Activated CD4-positive, alpha-beta T cell treated with anti-CD3 and anti-CD28 coated beads, Interleukin-2, amount 50 U/mL, for 16 hours (primary cell): ENCODE data around the gene UBE2V1.
"Not testable (repeated sequence)": the region's sequence is repeated elsewhere in the genome, so short reads cannot be mapped to it uniquely, and the experiment has no call there.

Experiments
- DNase-seq: peaks from one replicate; pipeline ENCODE4 v3.0.0-alpha.2; 2020

UBE2V1 gene

GRCh38 chr20:50136822-50137599 lies 24.1 kb upstream of the UBE2V1 start:
- DNase-seq, result no peak

GRCh38 chr20:50135157-50135556 lies 22.2 kb upstream of the UBE2V1 start:
- not testable (repeated sequence) for DNase-seq

GRCh38 chr20:50133474-50134217 lies 20.7 kb upstream of the UBE2V1 start:
- DNase-seq, result no peak

- DNase-seq, result no peak
Observed at GRCh38 chr20:50133041-50133440, 20.1 kb upstream of the UBE2V1 start.

- DNase-seq, result no peak
Observed at GRCh38 chr20:50130995-50131394, 18.0 kb upstream of the UBE2V1 start.

- no peak for DNase-seq
Observed at GRCh38 chr20:50130356-50130723, 17.4 kb upstream of the UBE2V1 start.

GRCh38 chr20:50129662-50130355 lies 16.9 kb upstream of the UBE2V1 start:
- DNase-seq, result no peak

- DNase-seq, result no peak
Observed at GRCh38 chr20:50128520-50128905, 15.6 kb upstream of the UBE2V1 start.

- no peak for DNase-seq
Observed at GRCh38 chr20:50127587-50128519, 14.9 kb upstream of the UBE2V1 start.

- DNase-seq, result no peak
Observed at GRCh38 chr20:50126662-50127061, 13.7 kb upstream of the UBE2V1 start.

GRCh38 chr20:50125279-50125678 lies 12.3 kb upstream of the UBE2V1 start:
- DNase-seq, result no peak

- DNase-seq, result no peak
Observed at GRCh38 chr20:50124496-50124895, 11.5 kb upstream of the UBE2V1 start.

GRCh38 chr20:50123418-50123817 lies 10.5 kb upstream of the UBE2V1 start:
- DNase-seq, result no peak

GRCh38 chr20:50122763-50123162 lies 9.8 kb upstream of the UBE2V1 start:
- DNase-seq, result no peak

- DNase-seq, result no peak
Observed at GRCh38 chr20:50121858-50122271, 8.9 kb upstream of the UBE2V1 start.

- peak; percentile 64 for DNase-seq
Observed at GRCh38 chr20:50120935-50121693, 8.2 kb upstream of the UBE2V1 start.

- DNase-seq, result no peak
Observed at GRCh38 chr20:50118203-50118602, 5.3 kb upstream of the UBE2V1 start.

- DNase-seq, result no peak
Observed at GRCh38 chr20:50116368-50116999, 3.5 kb upstream of the UBE2V1 start.

GRCh38 chr20:50115591-50116367 lies 2.8 kb upstream of the UBE2V1 start:
- DNase-seq, result peak; percentile 94

GRCh38 chr20:50115041-50115512 lies 2.1 kb upstream of the UBE2V1 start:
- DNase-seq, result no peak
